Amniotic epithelial cell (primary cell): ENCODE measurements around the gene HUNK.
"Not testable (repeated sequence)": the region's sequence is repeated elsewhere in the genome, so short reads cannot be mapped to it uniquely, and the experiment has no call there.

Experiments used
- DNase-seq: peaks from one replicate; pipeline ENCODE4 v3.0.0-alpha.2; 2010; ENCODE audit warnings: low read depth

Gene HUNK

GRCh38 chr21:31872452-31873274 is at the start of gene HUNK:
Gene HUNK (plus strand): TSS chr21:31873020. CDS start chr21:31873675, 655 bp downstream.
- DNase-seq = no peak

- no peak for DNase-seq
Measured at GRCh38 chr21:31829736-31830472, 42.9 kb upstream of the HUNK start.

GRCh38 chr21:31830701-31831100 is 42.1 kb upstream of the HUNK start:
- no peak for DNase-seq

- DNase-seq = no peak
Measured at GRCh38 chr21:31837041-31837440, 35.8 kb upstream of the HUNK start.

- DNase-seq = no peak
Measured at GRCh38 chr21:31837618-31838390, 35.0 kb upstream of the HUNK start.

GRCh38 chr21:31838586-31839355 is 34.0 kb upstream of the HUNK start:
- no peak for DNase-seq

GRCh38 chr21:31844206-31844605 is 28.6 kb upstream of the HUNK start:
- no peak for DNase-seq

GRCh38 chr21:31845151-31845729 is 27.6 kb upstream of the HUNK start:
- no peak for DNase-seq

- DNase-seq = no peak
Measured at GRCh38 chr21:31846690-31847089, 26.1 kb upstream of the HUNK start.

- DNase-seq = no peak
Measured at GRCh38 chr21:31847761-31848160, 25.1 kb upstream of the HUNK start.

- no peak for DNase-seq
Measured at GRCh38 chr21:31848326-31848985, 24.4 kb upstream of the HUNK start.

GRCh38 chr21:31850886-31851285 is 21.9 kb upstream of the HUNK start:
- DNase-seq = no peak

GRCh38 chr21:31855180-31855579 is 17.6 kb upstream of the HUNK start:
- no peak for DNase-seq

GRCh38 chr21:31857096-31857495 is 15.7 kb upstream of the HUNK start:
- no peak for DNase-seq

GRCh38 chr21:31857631-31858030 is 15.2 kb upstream of the HUNK start:
- not testable (repeated sequence) for DNase-seq

GRCh38 chr21:31860851-31861250 is 12.0 kb upstream of the HUNK start:
- no peak for DNase-seq

GRCh38 chr21:31862078-31862477 is 10.7 kb upstream of the HUNK start:
- DNase-seq = no peak

GRCh38 chr21:31865429-31865970 is 7.3 kb upstream of the HUNK start:
- no peak for DNase-seq

- DNase-seq = peak; percentile 29
Measured at GRCh38 chr21:31866077-31866511, 6.7 kb upstream of the HUNK start.

GRCh38 chr21:31869750-31870149 is 3.1 kb upstream of the HUNK start:
- no peak for DNase-seq
